HepG2 (cell line): Measurements from ENCODE around the gene DNAI2. TPM values are rescaled to one million over a fixed set of nuclear protein-coding genes. Genes with fewer than 3 reads are reported as not detected.

ENCODE experiments used
- BORCS8-MEF2B ChIP-seq: sonication (generic); formaldehyde crosslinking; IDR thresholded peaks from 2 replicates; pipeline ENCODE4 v1.8.0; 2022; ENCODE audit warnings: mild to moderate bottlenecking, missing genetic modification reagents
- BRCA1 ChIP-seq: sonication (generic); formaldehyde crosslinking; IDR thresholded peaks from 2 replicates; pipeline ENCODE4 v1.4.0; 2020; ENCODE audit warnings: missing genetic modification reagents
- CENPX ChIP-seq: sonication (generic); formaldehyde crosslinking; IDR thresholded peaks from 2 replicates; pipeline ENCODE4 v1.9.0; 2021; ENCODE audit warnings: mild to moderate bottlenecking, missing genetic modification reagents, moderate library complexity
- GABPA ChIP-seq, 2 experiments: IDR thresholded peaks; 2 replicates each; pipeline ENCODE4 v1.6.1; 2011 to 2016; ENCODE audit warnings: low read depth in 2 of 2, low read length in 1 of 2, missing biosample characterization in 1 of 2, missing genetic modification characterization in 1 of 2
- HDAC1 ChIP-seq: sonication (generic); formaldehyde crosslinking; IDR thresholded peaks from 2 replicates; pipeline ENCODE4 v1.5.1; 2020; ENCODE audit warnings: mild to moderate bottlenecking, missing genetic modification reagents
- HDAC2 ChIP-seq: sonication (generic); formaldehyde crosslinking; IDR thresholded peaks from 2 replicates; pipeline ENCODE4 v1.4.0; 2020; ENCODE audit warnings: missing genetic modification reagents
- HMGXB4 ChIP-seq, 2 experiments: sonication (generic) in 1 of 2; formaldehyde crosslinking in 1 of 2; IDR thresholded peaks; 2 replicates each; pipeline versions ENCODE4 v1.4.0 to v1.6.1; 2018 to 2020; ENCODE audit warnings: missing genetic modification reagents in 2 of 2, borderline replicate concordance in 1 of 2, low read depth in 1 of 2, mild to moderate bottlenecking in 1 of 2, missing biosample characterization in 1 of 2
- KDM6A ChIP-seq: IDR thresholded peaks from 2 replicates; pipeline ENCODE4 v1.6.1; 2016; ENCODE audit warnings: low read depth
- KLF13 ChIP-seq: sonication (generic); formaldehyde crosslinking; IDR thresholded peaks from 2 replicates; pipeline ENCODE4 v1.4.0; 2020; ENCODE audit warnings: mild to moderate bottlenecking, missing genetic modification reagents
- KLF9 ChIP-seq: IDR thresholded peaks from 2 replicates; pipeline ENCODE4 v1.6.1; 2016; ENCODE audit warnings: low read depth
- MAF1 ChIP-seq: sonication (generic); formaldehyde crosslinking; IDR thresholded peaks from 2 replicates; pipeline ENCODE4 v1.5.0; 2020; ENCODE audit warnings: missing genetic modification reagents, borderline replicate concordance
- MBNL3 ChIP-seq: fragments of 250-450 bp; sonication (Bioruptor Pico); conservative IDR thresholded peaks from 2 replicates; pipeline ENCODE4 v1.8.0; 2022; ENCODE audit warnings: mild to moderate bottlenecking, inconsistent platforms
- MNT ChIP-seq: fragments of 450-650 bp; IDR thresholded peaks from 2 replicates; pipeline ENCODE4 v1.6.1; 2016
- NFKB2 ChIP-seq: sonication (generic); formaldehyde crosslinking; IDR thresholded peaks from 2 replicates; pipeline ENCODE4 v1.4.0; 2020; ENCODE audit warnings: missing genetic modification reagents, borderline replicate concordance
- NFKBIZ ChIP-seq: IDR thresholded peaks from 2 replicates; pipeline ENCODE4 v1.6.1; 2018; ENCODE audit warnings: missing genetic modification reagents, missing compliant biosample characterization
- PBX2 ChIP-seq: IDR thresholded peaks from 2 replicates; pipeline ENCODE4 v1.6.1; 2016; ENCODE audit warnings: control low read depth
- PCBP1 ChIP-seq: fragments of 200-400 bp; formaldehyde crosslinking; IDR thresholded peaks from 2 replicates; pipeline ENCODE4 v1.6.1; 2017; ENCODE audit warnings: mild to moderate bottlenecking, low read depth, low read length, borderline replicate concordance
- RFX3 ChIP-seq: IDR thresholded peaks from 2 replicates; pipeline ENCODE4 v1.6.1; 2016; ENCODE audit warnings: missing biosample characterization, missing genetic modification reagents
- SMAD3 ChIP-seq: sonication (generic); formaldehyde crosslinking; IDR thresholded peaks from 2 replicates; pipeline ENCODE4 v1.4.0; 2020; ENCODE audit warnings: missing genetic modification reagents
- ZBTB33 ChIP-seq: sonication (generic); formaldehyde crosslinking; IDR thresholded peaks from 2 replicates; pipeline ENCODE4 v1.4.0; 2020; ENCODE audit warnings: missing genetic modification reagents
- ZEB1 ChIP-seq: IDR thresholded peaks from 2 replicates; pipeline ENCODE4 v1.6.1; 2012; ENCODE audit warnings: mild to moderate bottlenecking, low read depth, inconsistent platforms; ENCODE audit not compliant: insufficient replicate concordance
- ZIK1 ChIP-seq: sonication (generic); formaldehyde crosslinking; IDR thresholded peaks from 2 replicates; pipeline ENCODE4 v1.5.0; 2020; ENCODE audit warnings: mild to moderate bottlenecking, low read depth, missing genetic modification reagents, borderline replicate concordance
- ZNF3 ChIP-seq: IDR thresholded peaks from 2 replicates; pipeline ENCODE4 v1.7.0; 2017; ENCODE audit warnings: inconsistent platforms
- ZNF44 ChIP-seq: sonication (generic); formaldehyde crosslinking; IDR thresholded peaks from 2 replicates; pipeline ENCODE4 v1.5.1; 2020; ENCODE audit warnings: mild to moderate bottlenecking, missing genetic modification reagents
- ZNF549 ChIP-seq: sonication (generic); formaldehyde crosslinking; IDR thresholded peaks from 2 replicates; pipeline ENCODE4 v1.5.0; 2020; ENCODE audit warnings: missing genetic modification reagents
- ZNF660 ChIP-seq: sonication (generic); formaldehyde crosslinking; IDR thresholded peaks from 2 replicates; pipeline ENCODE4 v1.5.1; 2020; ENCODE audit warnings: mild to moderate bottlenecking, low read depth, missing genetic modification reagents, borderline replicate concordance
- ZSCAN29 ChIP-seq: sonication (generic); formaldehyde crosslinking; conservative IDR thresholded peaks from 2 replicates; pipeline ENCODE4 v1.4.0; 2020; ENCODE audit warnings: mild to moderate bottlenecking, missing genetic modification reagents
- polyA plus RNA-seq, 8 experiments: library from polyadenylated mRNA; depleted of rRNA in 3 of 8; stranded (reverse) in 7 of 8; unstranded in 1 of 8; fragments of >200 nt; fragmentation: Illumina TruSeq in 4 of 8; extraction: Trizol in 4 of 8; gene quantifications; 2 replicates each; pipeline versions ENCODE4 v1.2.1 to v1.2.3, GENCODE V29; 2011 to 2016; ENCODE audit warnings: low read depth in 4 of 8, missing spikeins in 1 of 8, mixed read lengths in 1 of 8; ENCODE audit not compliant: insufficient read depth in 1 of 8
- total RNA-seq, 5 experiments: library from RNA; depleted of rRNA; stranded (reverse); fragments of >200 nt; fragmentation: Illumina TruSeq; extraction: Trizol; gene quantifications; 2 replicates each; pipeline ENCODE4 v1.2.3, GENCODE V29; 2016; ENCODE audit warnings: low read depth in 1 of 5

The DNAI2 gene
- total and polyA plus RNA-seq, 2 of the 13 experiments (the other 11 are each of a cell fraction or from before 2014, with no cell fraction given) = not detected

GRCh38 chr17:74354123-74354522 is 80.1 kb downstream of the DNAI2 start (continued):
- peak; percentile 55 for TF ChIP-seq ZBTB33 (CRISPR knock-in tag)
- TF ChIP-seq ZNF44 (CRISPR knock-in tag) = no peak
- TF ChIP-seq PCBP1 = no peak
- TF ChIP-seq SMAD3 (CRISPR knock-in tag) = 0 out of 2 replicates have a peak, but pooled peaks have one; percentile 26
- no peak for TF ChIP-seq GABPA (IDR thresholded peaks at IDR 0.05; ENCODE audit: low read depth, low read length)
- TF ChIP-seq GABPA (CRISPR knock-in tag; IDR thresholded peaks at IDR 0.05; ENCODE audit: low read depth) = no peak
- TF ChIP-seq ZIK1 = no peak
- TF ChIP-seq MAF1 (CRISPR knock-in tag) = peak; percentile 34; the same call in 1 of the 2 replicates
- no peak for TF ChIP-seq ZNF3
- no peak for TF ChIP-seq BORCS8-MEF2B (CRISPR knock-in tag)
- TF ChIP-seq ZNF549 (CRISPR knock-in tag) = no peak
- TF ChIP-seq NFKB2 (CRISPR knock-in tag) = peak; percentile 55; the same call in 1 of the 2 replicates
- TF ChIP-seq MBNL3 (CRISPR knock-in tag) = no peak
- TF ChIP-seq KDM6A = no peak
- TF ChIP-seq RFX3 = no peak
- no peak for TF ChIP-seq MNT
- no peak for TF ChIP-seq NFKBIZ (CRISPR knock-in tag)
- peak; percentile 92 to 94 for TF ChIP-seq HMGXB4 (CRISPR knock-in tag; IDR thresholded peaks at IDR 0.05; ENCODE audit: borderline replicate concordance in 1 of 2, low read depth in 1 of 2)
- TF ChIP-seq ZEB1 = no peak
- TF ChIP-seq PBX2 = 0 out of 2 replicates have a peak, but pooled peaks have one; percentile 14
- peak; percentile 53; the same call in 1 of the 2 replicates for TF ChIP-seq HDAC2 (CRISPR knock-in tag)
- no peak for TF ChIP-seq ZSCAN29 (CRISPR knock-in tag)
- TF ChIP-seq KLF9 (CRISPR knock-in tag) = no peak
- no peak for TF ChIP-seq CENPX (CRISPR knock-in tag)
- TF ChIP-seq KLF13 = no peak
- no peak for TF ChIP-seq BRCA1 (CRISPR knock-in tag)
- TF ChIP-seq HDAC1 (CRISPR knock-in tag) = 0 out of 2 replicates have a peak, but pooled peaks have one; percentile 32
- no peak for TF ChIP-seq ZNF660
